Measurements from ENCODE around the gene CTPS1.

Gene CTPS1

DNA sequence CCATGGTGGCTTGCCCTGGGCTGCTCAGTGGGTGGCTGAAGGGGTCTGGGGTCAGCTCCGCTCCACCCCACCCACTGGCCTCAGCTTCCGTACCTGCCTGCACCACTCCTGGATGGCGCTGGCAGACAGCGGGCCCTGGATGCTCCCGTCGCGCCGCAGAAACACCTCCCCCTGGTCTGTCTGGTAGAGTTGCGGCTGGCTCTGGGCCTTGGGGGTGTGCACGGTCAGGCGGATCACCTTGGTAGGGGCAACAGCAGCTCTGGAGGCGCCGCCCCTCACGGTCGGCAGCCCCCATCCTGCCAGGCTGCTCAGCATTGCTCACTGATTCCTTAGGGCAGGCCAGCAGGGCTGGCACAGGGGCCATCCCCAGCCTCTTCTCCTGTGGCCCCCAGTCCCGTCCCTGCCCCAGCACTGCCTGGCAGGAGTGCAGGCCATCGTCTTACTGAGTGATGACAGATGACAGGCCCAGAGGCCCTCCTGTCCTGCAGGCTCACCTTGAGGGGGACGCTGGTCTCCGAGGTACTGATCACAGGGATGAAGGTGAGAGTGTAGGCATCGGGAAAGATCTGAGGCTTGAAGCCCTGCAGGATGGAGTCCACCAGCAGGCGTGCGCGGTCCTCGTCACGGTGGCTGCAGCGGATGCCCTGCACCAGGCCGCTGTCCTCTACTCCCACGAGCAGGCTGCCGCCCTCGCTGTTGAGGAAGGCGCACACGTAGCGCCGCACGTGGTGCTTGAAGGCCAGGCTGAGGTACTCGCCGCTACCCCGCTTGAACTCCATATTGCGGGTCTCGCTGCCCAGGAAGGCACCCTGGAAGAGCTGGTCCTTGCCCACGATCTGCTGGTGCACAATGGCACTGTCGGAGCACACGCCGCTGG is 37.9 kb downstream of the CTPS1 start:
- no peak overlapping the region for H3K23ac ChIP-seq (ENCODE audit: low read length)
- H2BK15ac ChIP-seq (replicated peaks; ENCODE audit: low read depth): no peak overlapping the region
- no peak overlapping the region for H3K4me2 ChIP-seq (ENCODE audit: low read length)
- no peak overlapping the region for H2BK5ac ChIP-seq (ENCODE audit: low read length)
- no peak overlapping the region for H3K4ac ChIP-seq (ENCODE audit: low read depth, low read length)
- H3K79me2 ChIP-seq (ENCODE audit: control insufficient read depth, insufficient read depth, low read length): no peaks in the 10 kb centered on the region
- H3K9ac ChIP-seq (ENCODE audit: low read length): no peak overlapping the region
- H4K8ac ChIP-seq (ENCODE audit: low read depth, low read length): no peak overlapping the region
- no peak overlapping the region for H3K4me3 ChIP-seq (ENCODE audit: low read length)
- DNase-seq: no peak
- H3K36me3 ChIP-seq (ENCODE audit: control insufficient read depth, insufficient read depth, low read length): peaks cover 6% of the 10 kb centered on the region
- H3K27ac ChIP-seq (ENCODE audit: low read depth, low read length): no peak overlapping the region
- no peak overlapping the region for H3K56ac ChIP-seq (ENCODE audit: low read length)
- no peak overlapping the region for H4K5ac ChIP-seq (ENCODE audit: low read length)
- no peak overlapping the region for H2AK5ac ChIP-seq (ENCODE audit: low read length)
- H3K27me3 ChIP-seq (ENCODE audit: insufficient read depth, low read length, poor library complexity): no peaks in the 10 kb centered on the region
- H2BK120ac ChIP-seq (ENCODE audit: low read depth, low read length): no peak overlapping the region
- no CpG with 5 or more reads among the region's 44 CpGs for WGBS (ENCODE audit: extremely low coverage, insufficient coverage, low lambda C conversion rate)
- H3K18ac ChIP-seq (ENCODE audit: low read length): no peak overlapping the region
- no peaks in the 10 kb centered on the region for H3K79me1 ChIP-seq (ENCODE audit: low read length)
- no peaks in the 10 kb centered on the region for H3K4me1 ChIP-seq (ENCODE audit: control insufficient read depth, low read depth, low read length)

DNA sequence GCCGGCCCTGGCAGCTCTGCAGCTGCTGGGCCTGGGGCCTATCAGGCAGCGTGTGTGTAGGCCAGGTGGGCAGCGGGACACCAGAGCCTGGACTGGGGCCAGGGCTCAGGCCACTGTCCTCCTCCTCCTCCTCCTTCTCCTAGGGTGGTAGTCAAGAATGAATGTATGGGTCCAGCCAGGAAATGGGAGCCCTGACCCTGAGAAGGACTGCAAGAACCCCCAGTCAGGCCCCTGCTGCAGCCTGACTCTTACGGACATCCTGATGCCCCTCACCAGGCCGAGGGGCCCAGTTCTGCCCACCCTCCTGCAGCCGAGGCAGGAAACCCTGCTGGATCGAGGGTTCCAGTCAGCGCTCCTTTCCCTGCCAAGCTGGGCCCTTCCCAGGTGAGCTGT is 38.5 kb downstream of the CTPS1 start:
- Histone ChIP-seq H2BK15ac (replicated peaks; ENCODE audit: low read depth) (no peak overlapping the region), H3K56ac (ENCODE audit: low read length) (no peak overlapping the region), H2BK120ac (ENCODE audit: low read depth, low read length) (no peak overlapping the region), H3K9ac (ENCODE audit: low read length) (no peak overlapping the region), H3K27me3 (ENCODE audit: insufficient read depth, low read length, poor library complexity) (no peaks in the 10 kb centered on the region), H2BK5ac (ENCODE audit: low read length) (no peak overlapping the region), H3K79me2 (ENCODE audit: control insufficient read depth, insufficient read depth, low read length) (no peaks in the 10 kb centered on the region), H4K8ac (ENCODE audit: low read depth, low read length) (no peak overlapping the region), H3K4me1 (ENCODE audit: control insufficient read depth, low read depth, low read length) (no peaks in the 10 kb centered on the region), H3K79me1 (ENCODE audit: low read length) (no peaks in the 10 kb centered on the region), H3K18ac (ENCODE audit: low read length) (no peak overlapping the region), H3K27ac (ENCODE audit: low read depth, low read length) (no peak overlapping the region), H3K4me3 (ENCODE audit: low read length) (no peak overlapping the region), H2AK5ac (ENCODE audit: low read length) (no peak overlapping the region), H4K5ac (ENCODE audit: low read length) (no peak overlapping the region), H3K4ac (ENCODE audit: low read depth, low read length) (no peak overlapping the region), H3K4me2 (ENCODE audit: low read length) (no peak overlapping the region), H3K23ac (ENCODE audit: low read length) (no peak overlapping the region), H3K36me3 (ENCODE audit: control insufficient read depth, insufficient read depth, low read length) (peaks cover 4% of the 10 kb centered on the region)
- DNase-seq: no peak
- no CpG with 5 or more reads among the region's 8 CpGs for WGBS (ENCODE audit: extremely low coverage, insufficient coverage, low lambda C conversion rate)

DNA sequence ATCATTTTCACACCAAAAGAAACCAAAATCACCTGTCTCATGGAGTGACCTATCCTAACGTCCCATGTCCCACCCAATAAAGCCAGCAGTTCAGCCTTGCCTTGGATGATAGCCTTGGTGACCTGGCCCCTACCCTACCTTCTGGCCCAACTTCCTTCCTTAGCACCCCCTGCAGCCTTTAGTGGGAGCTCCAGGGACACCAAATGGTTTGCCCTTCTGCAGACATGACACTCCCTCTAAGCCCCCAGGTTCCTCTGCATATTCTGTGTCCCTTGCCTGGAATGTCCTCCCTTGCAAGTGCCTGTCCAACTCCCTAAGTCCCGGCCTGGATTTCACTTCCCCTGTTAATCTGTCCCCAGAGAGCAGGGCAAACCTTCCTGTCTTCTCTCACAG is 39.9 kb downstream of the CTPS1 start:
- Histone ChIP-seq H2BK5ac (ENCODE audit: low read length) (no peak overlapping the region), H3K4me3 (ENCODE audit: low read length) (no peak overlapping the region), H3K56ac (ENCODE audit: low read length) (no peak overlapping the region), H3K79me2 (ENCODE audit: control insufficient read depth, insufficient read depth, low read length) (no peaks in the 10 kb centered on the region), H3K4me2 (ENCODE audit: low read length) (no peak overlapping the region), H3K27me3 (ENCODE audit: insufficient read depth, low read length, poor library complexity) (no peaks in the 10 kb centered on the region), H3K79me1 (ENCODE audit: low read length) (no peaks in the 10 kb centered on the region), H3K27ac (ENCODE audit: low read depth, low read length) (no peak overlapping the region), H3K36me3 (ENCODE audit: control insufficient read depth, insufficient read depth, low read length) (peaks cover 4% of the 10 kb centered on the region), H3K23ac (ENCODE audit: low read length) (no peak overlapping the region), H3K4ac (ENCODE audit: low read depth, low read length) (no peak overlapping the region), H2BK15ac (replicated peaks; ENCODE audit: low read depth) (no peak overlapping the region), H3K18ac (ENCODE audit: low read length) (no peak overlapping the region), H3K4me1 (ENCODE audit: control insufficient read depth, low read depth, low read length) (no peaks in the 10 kb centered on the region), H4K8ac (ENCODE audit: low read depth, low read length) (no peak overlapping the region), H4K5ac (ENCODE audit: low read length) (no peak overlapping the region), H2AK5ac (ENCODE audit: low read length) (no peak overlapping the region), H3K9ac (ENCODE audit: low read length) (no peak overlapping the region), H2BK120ac (ENCODE audit: low read depth, low read length) (no peak overlapping the region)
- no CpG with 5 or more reads among the region's 2 CpGs for WGBS (ENCODE audit: extremely low coverage, insufficient coverage, low lambda C conversion rate)
- peak; percentile 52 for DNase-seq

DNA sequence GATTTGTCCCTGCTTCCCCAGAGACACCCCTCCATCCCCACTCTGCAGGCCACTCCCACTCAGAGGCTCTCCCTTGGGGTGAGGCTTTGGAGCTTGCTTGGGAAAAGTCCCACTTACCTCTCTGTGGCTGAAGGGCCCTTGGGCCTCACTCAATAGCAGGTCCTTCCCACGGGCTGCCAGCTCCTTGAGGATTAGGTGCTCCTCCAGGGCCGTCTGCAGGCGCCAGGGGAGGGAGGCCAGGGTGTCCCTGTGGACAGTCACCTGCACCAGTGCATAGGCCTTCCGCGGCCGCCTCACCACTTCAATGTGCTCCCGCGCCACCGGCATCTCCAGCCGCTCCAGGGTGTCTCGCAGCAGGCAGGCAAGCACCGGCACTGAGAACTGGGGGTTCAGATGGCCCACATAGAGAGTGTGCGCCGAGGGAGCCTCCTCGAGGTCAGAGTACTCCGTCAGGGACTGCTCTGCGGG is 40.6 kb downstream of the CTPS1 start:
- Histone ChIP-seq H2BK5ac (ENCODE audit: low read length) (no peak overlapping the region), H3K27ac (ENCODE audit: low read depth, low read length) (no peak overlapping the region), H3K4me2 (ENCODE audit: low read length) (no peak overlapping the region), H2BK15ac (replicated peaks; ENCODE audit: low read depth) (no peak overlapping the region), H3K36me3 (ENCODE audit: control insufficient read depth, insufficient read depth, low read length) (peaks cover 4% of the 10 kb centered on the region), H3K27me3 (ENCODE audit: insufficient read depth, low read length, poor library complexity) (no peaks in the 10 kb centered on the region), H3K4ac (ENCODE audit: low read depth, low read length) (no peak overlapping the region), H3K4me3 (ENCODE audit: low read length) (no peak overlapping the region), H3K79me1 (ENCODE audit: low read length) (no peaks in the 10 kb centered on the region), H4K8ac (ENCODE audit: low read depth, low read length) (no peak overlapping the region), H3K4me1 (ENCODE audit: control insufficient read depth, low read depth, low read length) (no peaks in the 10 kb centered on the region), H3K79me2 (ENCODE audit: control insufficient read depth, insufficient read depth, low read length) (no peaks in the 10 kb centered on the region), H3K56ac (ENCODE audit: low read length) (no peak overlapping the region), H2BK120ac (ENCODE audit: low read depth, low read length) (no peak overlapping the region), H3K9ac (ENCODE audit: low read length) (no peak overlapping the region), H3K23ac (ENCODE audit: low read length) (no peak overlapping the region), H2AK5ac (ENCODE audit: low read length) (no peak overlapping the region), H4K5ac (ENCODE audit: low read length) (no peak overlapping the region), H3K18ac (ENCODE audit: low read length) (no peak overlapping the region)
- no CpG with 5 or more reads among the region's 17 CpGs for WGBS (ENCODE audit: extremely low coverage, insufficient coverage, low lambda C conversion rate)
- DNase-seq: no peak

DNA sequence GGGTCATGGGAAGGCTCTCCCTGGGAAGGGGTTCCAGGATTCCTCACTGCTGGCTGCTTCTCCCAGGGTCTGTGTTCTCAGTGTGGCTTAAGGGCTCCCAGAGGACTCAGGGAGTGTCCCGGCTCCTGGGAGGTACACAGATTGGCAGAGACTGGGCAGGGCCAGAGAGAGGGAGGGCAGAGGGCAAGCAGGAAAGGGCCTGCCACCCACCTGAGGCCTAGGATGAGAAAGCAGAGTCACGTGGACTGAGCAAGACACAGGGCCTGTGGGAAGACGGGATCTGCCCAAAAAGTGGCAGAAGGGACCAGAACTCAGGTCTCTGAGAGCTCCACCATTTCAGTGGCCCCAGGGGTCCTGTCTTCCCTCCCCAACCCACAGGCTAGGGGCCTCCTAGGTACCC is 41.2 kb downstream of the CTPS1 start:
- no peak overlapping the region for H3K27ac ChIP-seq (ENCODE audit: low read depth, low read length)
- no peak overlapping the region for H3K56ac ChIP-seq (ENCODE audit: low read length)
- H2BK15ac ChIP-seq (replicated peaks; ENCODE audit: low read depth): no peak overlapping the region
- DNase-seq: no peak
- no peak overlapping the region for H4K8ac ChIP-seq (ENCODE audit: low read depth, low read length)
- no peak overlapping the region for H3K4me2 ChIP-seq (ENCODE audit: low read length)
- no peak overlapping the region for H3K9ac ChIP-seq (ENCODE audit: low read length)
- no peaks in the 10 kb centered on the region for H3K79me1 ChIP-seq (ENCODE audit: low read length)
- H4K5ac ChIP-seq (ENCODE audit: low read length): no peak overlapping the region
- H3K36me3 ChIP-seq (ENCODE audit: control insufficient read depth, insufficient read depth, low read length): peaks cover 3% of the 10 kb centered on the region
- WGBS (ENCODE audit: extremely low coverage, insufficient coverage, low lambda C conversion rate): no CpG with 5 or more reads among the region's 3 CpGs
- no peaks in the 10 kb centered on the region for H3K79me2 ChIP-seq (ENCODE audit: control insufficient read depth, insufficient read depth, low read length)
- H3K23ac ChIP-seq (ENCODE audit: low read length): no peak overlapping the region
- H2BK5ac ChIP-seq (ENCODE audit: low read length): no peak overlapping the region
- no peaks in the 10 kb centered on the region for H3K27me3 ChIP-seq (ENCODE audit: insufficient read depth, low read length, poor library complexity)
- H3K18ac ChIP-seq (ENCODE audit: low read length): no peak overlapping the region
- H3K4me3 ChIP-seq (ENCODE audit: low read length): no peak overlapping the region
- H3K4me1 ChIP-seq (ENCODE audit: control insufficient read depth, low read depth, low read length): no peaks in the 10 kb centered on the region
- H2BK120ac ChIP-seq (ENCODE audit: low read depth, low read length): no peak overlapping the region
- H2AK5ac ChIP-seq (ENCODE audit: low read length): no peak overlapping the region
- no peak overlapping the region for H3K4ac ChIP-seq (ENCODE audit: low read depth, low read length)

All from mesendoderm (in vitro differentiated cells).